Nephron (organoid): Measurements from ENCODE around the gene SUCLG2.

Experiments used
- H3K27ac Mint-ChIP-seq, 3 experiments: 2 replicates each; pipeline ENCODE4 v1.8.0; 2020; ENCODE audit warnings: mixed read lengths in 3 of 3, mild to moderate bottlenecking in 2 of 3, moderate library complexity in 1 of 3
- H3K27me3 Mint-ChIP-seq: 2 replicates; pipeline ENCODE4 v1.8.0; 2021; ENCODE audit warnings: low read depth, mild to moderate bottlenecking, moderate library complexity, mixed read lengths
- H3K36me3 Mint-ChIP-seq: 2 replicates; pipeline ENCODE4 v1.8.0; 2020; ENCODE audit warnings: low read depth, mixed read lengths
- H3K4me1 Mint-ChIP-seq: 2 replicates; pipeline ENCODE4 v1.8.0; 2020; ENCODE audit warnings: mixed read lengths
- H3K4me3 Mint-ChIP-seq, 3 experiments: 2 replicates each; pipeline ENCODE4 v1.8.0; 2020; ENCODE audit warnings: mild to moderate bottlenecking in 3 of 3, mixed read lengths in 3 of 3, moderate library complexity in 2 of 3
- H3K9me3 Mint-ChIP-seq: 2 replicates; pipeline ENCODE4 v1.8.0; 2020; ENCODE audit warnings: mixed read lengths
- TF ChIP-seq, protein P1 (sequence below), 3 experiments: fragments of 200-600 bp; sonication (generic); IDR thresholded peaks; one replicate each; pipeline ENCODE4 v1.5.0; 2021; ENCODE audit warnings: antibody characterized with exemption in 3 of 3; ENCODE audit not compliant: unreplicated experiment in 3 of 3

SUCLG2 gene

DNA sequence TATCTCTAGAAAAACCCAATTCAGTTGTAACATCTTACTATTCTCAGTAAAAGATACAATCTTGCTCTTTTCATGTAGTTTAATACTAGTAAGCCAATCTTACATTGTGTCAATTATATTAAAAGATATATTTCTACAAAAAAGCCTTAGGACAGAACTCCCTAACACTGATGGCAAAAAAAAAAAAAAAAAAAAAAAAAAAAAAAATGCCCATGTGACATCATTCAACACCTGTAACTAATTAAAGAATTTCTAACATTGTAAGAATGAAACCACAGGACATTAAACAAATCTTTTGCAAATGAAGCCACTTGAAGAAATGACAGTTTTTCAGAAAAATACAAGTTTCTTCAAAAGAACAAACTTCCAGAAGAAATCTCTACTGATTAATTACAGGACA lies 119.8 kb downstream of the SUCLG2 start:
- Mint-ChIP-seq H3K4me3 (no peak overlapping the region), H3K4me1 (peaks cover 6% of the 10 kb centered on the region), H3K9me3 (peaks cover 16% of the 10 kb centered on the region), H3K36me3 (peaks cover 6% of the 10 kb centered on the region), H3K27ac (no peak overlapping the region), H3K27me3 (no peaks in the 10 kb centered on the region)
- TF ChIP-seq, protein P1, sequence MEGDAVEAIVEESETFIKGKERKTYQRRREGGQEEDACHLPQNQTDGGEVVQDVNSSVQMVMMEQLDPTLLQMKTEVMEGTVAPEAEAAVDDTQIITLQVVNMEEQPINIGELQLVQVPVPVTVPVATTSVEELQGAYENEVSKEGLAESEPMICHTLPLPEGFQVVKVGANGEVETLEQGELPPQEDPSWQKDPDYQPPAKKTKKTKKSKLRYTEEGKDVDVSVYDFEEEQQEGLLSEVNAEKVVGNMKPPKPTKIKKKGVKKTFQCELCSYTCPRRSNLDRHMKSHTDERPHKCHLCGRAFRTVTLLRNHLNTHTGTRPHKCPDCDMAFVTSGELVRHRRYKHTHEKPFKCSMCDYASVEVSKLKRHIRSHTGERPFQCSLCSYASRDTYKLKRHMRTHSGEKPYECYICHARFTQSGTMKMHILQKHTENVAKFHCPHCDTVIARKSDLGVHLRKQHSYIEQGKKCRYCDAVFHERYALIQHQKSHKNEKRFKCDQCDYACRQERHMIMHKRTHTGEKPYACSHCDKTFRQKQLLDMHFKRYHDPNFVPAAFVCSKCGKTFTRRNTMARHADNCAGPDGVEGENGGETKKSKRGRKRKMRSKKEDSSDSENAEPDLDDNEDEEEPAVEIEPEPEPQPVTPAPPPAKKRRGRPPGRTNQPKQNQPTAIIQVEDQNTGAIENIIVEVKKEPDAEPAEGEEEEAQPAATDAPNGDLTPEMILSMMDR (IDR thresholded peaks at IDR 0.05; ENCODE audit: unreplicated experiment in 3 of 3) = no peak

- Mint-ChIP-seq H3K36me3 (peaks cover 4% of the 10 kb centered on the region), H3K4me3 (no peak overlapping the region), H3K9me3 (no peaks in the 10 kb centered on the region), H3K4me1 (peaks cover 14% of the 10 kb centered on the region), H3K27ac (no peak overlapping the region), H3K27me3 (no peaks in the 10 kb centered on the region)
- TF ChIP-seq, protein P1 (IDR thresholded peaks at IDR 0.05; ENCODE audit: unreplicated experiment in 3 of 3) = no peak
These were observed 123.0 kb downstream of the SUCLG2 start for GRCh38 chr3:67531181-67532101.

DNA sequence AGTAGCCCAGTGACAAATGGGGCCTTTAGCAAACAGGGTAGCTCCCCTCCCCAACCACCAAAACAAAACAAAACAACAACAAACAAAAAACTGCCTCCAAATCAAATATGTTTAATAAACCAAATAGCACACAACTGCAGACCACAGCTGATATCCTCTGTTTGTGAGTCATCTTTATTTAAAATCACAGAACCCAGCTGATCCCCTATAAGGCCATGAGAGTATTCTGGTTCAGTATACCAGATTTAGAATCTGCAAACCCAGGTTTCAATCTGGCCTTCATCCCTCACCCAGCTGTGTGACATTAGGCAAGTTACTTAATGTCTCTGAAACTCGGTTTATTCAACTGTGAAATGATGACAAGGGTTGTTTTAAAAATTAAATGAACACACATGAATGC lies 124.5 kb downstream of the SUCLG2 start:
- no peaks in the 10 kb centered on the region for H3K9me3 Mint-ChIP-seq
- H3K27me3 Mint-ChIP-seq = no peaks in the 10 kb centered on the region
- H3K36me3 Mint-ChIP-seq = peaks cover 13% of the 10 kb centered on the region
- TF ChIP-seq, protein P1 (IDR thresholded peaks at IDR 0.05; ENCODE audit: unreplicated experiment in 3 of 3) = no peak
- no peak overlapping the region for H3K4me3 Mint-ChIP-seq
- no peak overlapping the region for H3K27ac Mint-ChIP-seq
- H3K4me1 Mint-ChIP-seq = peaks cover 11% of the 10 kb centered on the region

DNA sequence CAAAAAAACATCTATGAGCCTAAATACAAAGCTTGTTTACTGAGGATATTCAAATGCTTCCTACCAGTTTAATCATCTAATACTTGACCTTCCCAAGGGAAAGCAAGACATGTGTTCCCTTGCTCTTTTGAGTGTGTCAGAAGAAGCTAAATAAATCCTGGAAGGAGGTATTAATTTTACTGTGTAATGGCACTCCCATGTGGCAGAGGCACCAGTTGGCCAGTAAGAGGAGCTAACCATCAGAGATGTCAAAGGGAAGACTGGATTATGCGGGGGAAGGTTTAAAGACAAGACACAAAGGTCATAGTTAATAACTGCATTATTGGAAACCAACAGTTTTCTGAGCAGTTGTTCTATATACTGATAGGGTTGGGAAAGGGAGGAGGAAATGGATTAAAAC lies 125.1 kb downstream of the SUCLG2 start:
- H3K36me3 Mint-ChIP-seq = peaks cover 18% of the 10 kb centered on the region
- peaks cover 9% of the 10 kb centered on the region for H3K4me1 Mint-ChIP-seq
- no peaks in the 10 kb centered on the region for H3K9me3 Mint-ChIP-seq
- H3K27ac Mint-ChIP-seq = peak overlapping the region in 1 of 3 experiments; percentile 23
- TF ChIP-seq, protein P1 (IDR thresholded peaks at IDR 0.05; ENCODE audit: unreplicated experiment in 3 of 3) = no peak
- H3K27me3 Mint-ChIP-seq = no peaks in the 10 kb centered on the region
- no peak overlapping the region for H3K4me3 Mint-ChIP-seq

GRCh38 chr3:67526246-67526645 lies 128.2 kb downstream of the SUCLG2 start:
- Mint-ChIP-seq H3K4me1 (peaks cover 9% of the 10 kb centered on the region), H3K4me3 (no peak overlapping the region), H3K27me3 (no peaks in the 10 kb centered on the region), H3K36me3 (peaks cover 18% of the 10 kb centered on the region), H3K27ac (no peak overlapping the region), H3K9me3 (no peaks in the 10 kb centered on the region)
- TF ChIP-seq, protein P1 (IDR thresholded peaks at IDR 0.05; ENCODE audit: unreplicated experiment in 3 of 3) = no peak

GRCh38 chr3:67524046-67524445 lies 130.4 kb downstream of the SUCLG2 start:
- H3K27me3 Mint-ChIP-seq = no peaks in the 10 kb centered on the region
- H3K4me1 Mint-ChIP-seq = peaks cover 3% of the 10 kb centered on the region
- TF ChIP-seq, protein P1 (IDR thresholded peaks at IDR 0.05; ENCODE audit: unreplicated experiment in 3 of 3) = no peak
- H3K27ac Mint-ChIP-seq = no peak overlapping the region
- peaks cover 20% of the 10 kb centered on the region for H3K36me3 Mint-ChIP-seq
- H3K9me3 Mint-ChIP-seq = no peaks in the 10 kb centered on the region
- H3K4me3 Mint-ChIP-seq = no peak overlapping the region
